ENCODE results near the gene TRNAU1AP.

- TF ChIP-seq CTCF (IDR thresholded peaks at IDR 0.05 in 8 of 11, conservative IDR thresholded peaks at IDR 0.05 in 3 of 11) (no peak), POLR2A (IDR thresholded peaks at IDR 0.05) (no peak)
Measured at GRCh38 chr1:28503117-28503516, 49.8 kb upstream of the TRNAU1AP start.
